Nephron progenitor cell (in vitro differentiated cells): ENCODE data around the gene PALM.
"Not testable (repeated sequence)": the region's sequence is repeated elsewhere in the genome, so short reads cannot be mapped to it uniquely, and the experiment has no call there.

Experiments
- DNase-seq: peaks from one replicate; pipeline ENCODE4 v3.0.0; 2021
- H3K27ac Mint-ChIP-seq: 2 replicates; pipeline ENCODE4 v1.8.0; 2021; ENCODE audit warnings: mild to moderate bottlenecking, moderate library complexity, mixed read lengths
- H3K27me3 Mint-ChIP-seq: 2 replicates; pipeline ENCODE4 v1.8.0; 2021; ENCODE audit warnings: mild to moderate bottlenecking, low read depth, mixed read lengths; ENCODE audit not compliant: poor library complexity
- H3K36me3 Mint-ChIP-seq: 2 replicates; pipeline ENCODE4 v1.8.0; 2021; ENCODE audit warnings: low read depth, mixed read lengths
- H3K4me1 Mint-ChIP-seq: 2 replicates; pipeline ENCODE4 v1.8.0; 2021; ENCODE audit warnings: mixed read lengths
- H3K4me3 Mint-ChIP-seq: 2 replicates; pipeline ENCODE4 v1.8.0; 2021; ENCODE audit warnings: mild to moderate bottlenecking, moderate library complexity, mixed read lengths
- H3K9me3 Mint-ChIP-seq: 2 replicates; pipeline ENCODE4 v1.8.0; 2021; ENCODE audit warnings: mild to moderate bottlenecking, moderate library complexity, mixed read lengths
- CTCF ChIP-seq: fragments of 200-600 bp; sonication (generic); IDR thresholded peaks from 2 replicates; pipeline ENCODE4 v1.5.0; 2021; ENCODE audit warnings: antibody characterized with exemption

PALM gene

DNA sequence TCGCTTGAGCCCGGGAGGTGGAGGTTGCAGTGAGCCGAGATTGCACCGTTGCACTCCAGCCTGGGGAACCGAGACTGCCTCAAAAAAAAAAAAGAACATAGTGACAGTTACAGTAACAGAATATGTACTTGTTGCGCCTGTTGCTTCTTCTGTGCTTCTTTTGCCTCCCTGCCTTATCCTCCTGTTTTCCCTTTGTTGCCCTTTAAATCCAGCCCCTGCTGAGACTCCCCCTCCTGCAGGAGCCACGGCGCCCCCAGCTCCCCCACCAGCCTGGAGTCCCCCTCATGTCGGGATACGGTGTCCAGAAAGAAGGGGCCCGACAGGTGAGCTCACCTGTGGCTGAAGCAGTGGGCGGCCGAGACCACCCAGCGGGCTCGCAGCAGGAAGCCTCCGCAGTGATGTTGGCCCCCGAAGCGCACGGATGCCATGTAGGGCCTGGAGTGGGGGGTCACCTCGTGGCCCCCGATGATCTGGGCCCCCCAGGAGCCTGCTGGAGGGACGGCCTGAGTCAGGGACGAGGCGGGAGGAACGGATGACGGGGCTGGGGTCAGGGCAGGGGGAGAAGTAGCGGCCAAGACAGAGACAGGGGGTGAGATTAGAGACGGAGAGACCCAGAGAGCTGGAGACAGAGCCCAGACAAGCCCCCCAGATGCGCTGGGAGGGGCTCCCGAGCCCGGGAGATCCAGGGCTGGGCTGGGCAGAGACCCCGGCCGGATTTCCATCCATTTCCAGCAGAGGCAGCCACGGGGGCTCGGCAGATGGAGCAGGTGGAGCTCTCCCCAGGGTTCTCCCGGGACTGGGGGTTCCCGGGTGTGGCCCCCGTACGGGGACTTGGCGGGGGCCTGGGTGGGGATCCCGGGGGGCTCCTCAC, 14.0 kb upstream of the PALM start:
- no peaks in the 10 kb centered on the region for H3K36me3 Mint-ChIP-seq
- H3K27ac Mint-ChIP-seq, result no peak overlapping the region
- H3K9me3 Mint-ChIP-seq, result no peaks in the 10 kb centered on the region
- H3K27me3 Mint-ChIP-seq, result peaks cover 3% of the 10 kb centered on the region
- peaks cover 10% of the 10 kb centered on the region for H3K4me1 Mint-ChIP-seq
- DNase-seq, result no peak
- TF ChIP-seq CTCF, result no peak
- H3K4me3 Mint-ChIP-seq, result no peak overlapping the region

- no peak within 1 kb of the TSS for H3K4me3 Mint-ChIP-seq
- H3K27me3 Mint-ChIP-seq, result peaks cover 3% of the 10 kb centered on the region
Measured at GRCh38 chr19:695352-695949, 13.3 kb upstream of the PALM start, which contains the start of gene PRSS57. TSS of gene PRSS57 (minus strand) at chr19:695452. CDS start at chr19:695430, 22 bp downstream.

DNA sequence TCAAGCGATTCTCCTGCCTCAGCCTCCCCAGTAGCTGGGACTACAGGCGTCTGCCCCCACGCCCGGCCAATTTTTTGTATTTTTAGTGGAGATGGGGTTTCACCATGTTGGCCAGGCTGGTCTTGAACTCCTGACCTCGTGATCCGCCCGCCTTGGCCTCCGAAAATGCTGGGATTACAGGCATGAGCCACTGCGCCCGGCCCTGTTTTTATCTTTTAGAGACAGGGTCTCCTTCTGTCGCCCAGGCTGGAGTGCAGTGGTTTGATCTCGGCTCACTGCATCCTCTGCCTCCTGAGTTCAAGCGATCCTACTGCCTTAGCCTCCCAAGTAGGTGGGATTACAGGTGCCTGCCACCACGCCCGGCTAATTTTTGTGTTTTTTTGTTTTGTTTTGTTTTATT, 10.2 kb upstream of the PALM start:
- not testable (repeated sequence) for H3K4me3 Mint-ChIP-seq, H3K9me3 Mint-ChIP-seq, DNase-seq

More at GRCh38 chr19:695352-695949, 13.3 kb upstream of the PALM start, which contains the start of gene PRSS57:
- TF ChIP-seq CTCF, result no peak
- no peaks in the 10 kb centered on the region for H3K36me3 Mint-ChIP-seq
- DNase-seq, result no peak
- H3K9me3 Mint-ChIP-seq, result no peaks in the 10 kb centered on the region
- H3K27ac Mint-ChIP-seq, result no peak within 1 kb of the TSS
- H3K4me1 Mint-ChIP-seq, result peaks cover 6% of the 10 kb centered on the region

GRCh38 chr19:699885-700284, 8.8 kb upstream of the PALM start:
- not testable (repeated sequence) for H3K9me3 Mint-ChIP-seq, H3K27ac Mint-ChIP-seq, H3K4me1 Mint-ChIP-seq, H3K4me3 Mint-ChIP-seq, H3K36me3 Mint-ChIP-seq, DNase-seq
- peaks cover 19% of the 10 kb centered on the region for H3K27me3 Mint-ChIP-seq

More for the DNA sequence above, 10.2 kb upstream of the PALM start:
- not testable (repeated sequence) for H3K36me3 Mint-ChIP-seq, H3K27me3 Mint-ChIP-seq, H3K4me1 Mint-ChIP-seq, H3K27ac Mint-ChIP-seq

GRCh38 chr19:702847-703246, 5.9 kb upstream of the PALM start:
- peaks cover 15% of the 10 kb centered on the region for H3K9me3 Mint-ChIP-seq
- H3K36me3 Mint-ChIP-seq, H3K27ac Mint-ChIP-seq, H3K4me1 Mint-ChIP-seq, DNase-seq: not testable (repeated sequence)
- H3K27me3 Mint-ChIP-seq, result peaks cover 32% of the 10 kb centered on the region
- peak overlapping the region; percentile 57 for H3K4me3 Mint-ChIP-seq

DNA sequence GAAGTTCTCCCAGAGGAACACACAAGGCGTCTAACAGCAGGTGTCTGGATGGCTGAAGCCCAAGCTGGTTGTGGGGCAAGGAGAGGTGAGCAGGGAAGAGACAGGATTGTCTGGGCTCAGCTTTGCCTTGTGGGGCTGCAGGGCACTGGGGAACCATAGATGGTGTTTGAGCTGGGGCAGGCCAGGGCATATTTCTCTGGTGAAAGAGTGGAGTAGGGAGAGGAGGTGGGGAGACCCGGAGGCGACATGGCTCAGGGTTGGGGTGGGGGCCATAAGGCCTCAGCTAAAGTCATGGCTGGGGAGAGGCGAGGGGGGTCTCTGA, 5.4 kb upstream of the PALM start:
- no peak for DNase-seq
- H3K4me3 Mint-ChIP-seq, result peak overlapping the region; percentile 57
- no peak for TF ChIP-seq CTCF
- peaks cover 19% of the 10 kb centered on the region for H3K9me3 Mint-ChIP-seq
- peaks cover 7% of the 10 kb centered on the region for H3K4me1 Mint-ChIP-seq
- peaks cover 36% of the 10 kb centered on the region for H3K27me3 Mint-ChIP-seq
- H3K27ac Mint-ChIP-seq, result no peak overlapping the region
- no peaks in the 10 kb centered on the region for H3K36me3 Mint-ChIP-seq

- no peaks in the 10 kb centered on the region for H3K36me3 Mint-ChIP-seq
- H3K9me3 Mint-ChIP-seq, result peaks cover 20% of the 10 kb centered on the region
- peaks cover 7% of the 10 kb centered on the region for H3K4me1 Mint-ChIP-seq
- DNase-seq, result peak; percentile 95
- peaks cover 34% of the 10 kb centered on the region for H3K27me3 Mint-ChIP-seq
- H3K4me3 Mint-ChIP-seq, result peak overlapping the region; percentile 57
- H3K27ac Mint-ChIP-seq, result no peak overlapping the region
- TF ChIP-seq CTCF, result no peak
Measured at GRCh38 chr19:703651-704446, 4.9 kb upstream of the PALM start.
